Breast epithelium (tissue), 4 donors: Measurements from ENCODE around the gene CT83. TPM values are rescaled to one million over a fixed set of nuclear protein-coding genes. Genes with fewer than 3 reads are reported as not detected.

Experiments used
- DNase-seq, 2 donors: peaks; one replicate each; pipeline ENCODE4 v3.0.0-alpha.2; 2019; ENCODE audit warnings: low spot score in 2 of 2
- H3K27ac ChIP-seq, 2 donors: fragments of 200-600 bp; sonication (generic) in 1 of 2; one replicate each; pipeline ENCODE4 v1.5.1; 2016 to 2019; ENCODE audit warnings: mild to moderate bottlenecking in 1 of 2
- H3K27me3 ChIP-seq, 2 donors: fragments of 200-600 bp; sonication (generic) in 1 of 2; one replicate each; pipeline versions ENCODE4 v1.5.1 to v1.6.0; 2017 to 2019; ENCODE audit warnings: control low read depth in 1 of 2, mild to moderate bottlenecking in 1 of 2
- H3K36me3 ChIP-seq: fragments of 200-600 bp; one replicate; pipeline ENCODE4 v1.5.1; 2019
- H3K4me1 ChIP-seq, 2 donors: fragments of 200-600 bp; sonication (generic); one replicate each; pipeline ENCODE4 v1.5.1; 2016 to 2019; ENCODE audit warnings: control low read depth in 1 of 2
- H3K4me3 ChIP-seq, 3 donors: fragments of 200-600 bp; sonication (generic); 1 replicate in 2 of 3; 2 replicates in 1 of 3; pipeline ENCODE4 v1.5.1; 2016 to 2019; ENCODE audit warnings: mild to moderate bottlenecking in 3 of 3, moderate library complexity in 2 of 3
- H3K9me3 ChIP-seq, 2 donors: fragments of 200-600 bp; sonication (generic) in 1 of 2; one replicate each; pipeline ENCODE4 v1.5.1; 2016 to 2019; ENCODE audit warnings: control low read depth in 1 of 2
- CTCF ChIP-seq, 3 donors: fragments of 450-650 bp; IDR thresholded peaks; one replicate each; pipeline ENCODE4 v1.5.1; 2016 to 2017; ENCODE audit warnings: antibody characterized with exemption in 3 of 3, mild to moderate bottlenecking in 3 of 3, moderate library complexity in 3 of 3
- POLR2A ChIP-seq: fragments of 450-650 bp; IDR thresholded peaks from one replicate; pipeline ENCODE4 v1.6.1; 2016; ENCODE audit warnings: antibody characterized with exemption, mild to moderate bottlenecking, moderate library complexity
- POLR2AphosphoS5 ChIP-seq, 3 donors: sonication (generic); formaldehyde crosslinking; IDR thresholded peaks; one replicate each; pipeline ENCODE4 v1.6.1; 2017; ENCODE audit warnings: antibody characterized with exemption in 3 of 3
- intact Hi-C: fragments of 100-400 bp; cut with DNase I; formaldehyde crosslinking; loops from one replicate; pipeline ENCODE4 v1.15.1; 2023; ENCODE audit warnings: low total_unique reads
- total RNA-seq, 3 donors: library from RNA; depleted of rRNA; stranded (reverse); fragments of >200 nt; gene quantifications; one replicate each; pipeline ENCODE4 v1.1.0, GENCODE V29; 2016

CT83 gene
- total RNA-seq, 3 donors from 2014 or later: not detected

DNA sequence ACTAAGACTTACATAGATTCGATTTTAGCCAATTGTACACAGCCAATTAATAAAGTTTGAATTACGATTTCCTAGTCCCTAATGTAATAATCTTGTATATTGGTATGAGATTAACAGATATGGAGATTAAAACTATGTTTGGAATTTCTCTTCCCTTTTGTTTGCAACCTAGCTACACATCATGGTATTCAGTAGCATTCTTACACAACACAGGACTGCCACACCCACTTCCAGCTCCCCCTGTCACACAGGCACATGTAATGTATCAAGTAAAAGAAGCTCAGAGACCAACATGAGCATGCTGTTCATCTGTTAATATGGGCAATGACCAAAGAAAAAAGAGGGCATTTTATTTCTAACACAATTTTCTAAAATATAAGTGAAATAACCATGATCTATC is 13.6 kb downstream of the CT83 start:
- no peaks in the 10 kb centered on the region for H3K27me3 ChIP-seq
- intact Hi-C loops: no loop called here
- no peak overlapping the region for H3K4me3 ChIP-seq
- H3K27ac ChIP-seq: no peak overlapping the region
- no peak for TF ChIP-seq CTCF (IDR thresholded peaks at IDR 0.05)
- no peak for TF ChIP-seq POLR2A
- TF ChIP-seq POLR2AphosphoS5 (IDR thresholded peaks at IDR 0.05): no peak
- no peak for DNase-seq
- no peaks in the 10 kb centered on the region for H3K36me3 ChIP-seq
- no peaks in the 10 kb centered on the region for H3K9me3 ChIP-seq
- H3K4me1 ChIP-seq: no peaks in the 10 kb centered on the region

GRCh38 chrX:116436358-116436816 is 26.4 kb downstream of the CT83 start, which contains the start of gene SLC6A14:
TSS of gene SLC6A14 (plus strand) at chrX:116436606. CDS start at chrX:116436710, 104 bp downstream.
- no peaks in the 10 kb centered on the region for H3K36me3 ChIP-seq
- no peaks in the 10 kb centered on the region for H3K4me1 ChIP-seq
- peaks cover 0 to 4% of the 10 kb centered on the region in 2 donors for H3K27me3 ChIP-seq
- H3K27ac ChIP-seq: peak within 1 kb of the TSS; percentile 53 to 74
- TF ChIP-seq CTCF (IDR thresholded peaks at IDR 0.05) (no peak), POLR2AphosphoS5 (IDR thresholded peaks at IDR 0.05) (no peak)
- intact Hi-C loops: no loop called here
- no peaks in the 10 kb centered on the region for H3K9me3 ChIP-seq
- peak within 1 kb of the TSS in 2 of 3 donors; percentile 29 to 33 for H3K4me3 ChIP-seq
- DNase-seq: peak in 1 of 2 donors; percentile 29

GRCh38 chrX:116435597-116435996 is 27.2 kb downstream of the CT83 start:
- Histone ChIP-seq H3K27me3 (peaks cover 0 to 4% of the 10 kb centered on the region in 2 donors), H3K4me1 (no peaks in the 10 kb centered on the region), H3K4me3 (no peak overlapping the region), H3K27ac (peak overlapping the region; percentile 53 to 74), H3K36me3 (no peaks in the 10 kb centered on the region), H3K9me3 (no peaks in the 10 kb centered on the region)
- intact Hi-C loops: no loop called here
- DNase-seq: no peak
- TF ChIP-seq POLR2A (no peak), CTCF (IDR thresholded peaks at IDR 0.05) (no peak), POLR2AphosphoS5 (IDR thresholded peaks at IDR 0.05) (no peak)

DNA sequence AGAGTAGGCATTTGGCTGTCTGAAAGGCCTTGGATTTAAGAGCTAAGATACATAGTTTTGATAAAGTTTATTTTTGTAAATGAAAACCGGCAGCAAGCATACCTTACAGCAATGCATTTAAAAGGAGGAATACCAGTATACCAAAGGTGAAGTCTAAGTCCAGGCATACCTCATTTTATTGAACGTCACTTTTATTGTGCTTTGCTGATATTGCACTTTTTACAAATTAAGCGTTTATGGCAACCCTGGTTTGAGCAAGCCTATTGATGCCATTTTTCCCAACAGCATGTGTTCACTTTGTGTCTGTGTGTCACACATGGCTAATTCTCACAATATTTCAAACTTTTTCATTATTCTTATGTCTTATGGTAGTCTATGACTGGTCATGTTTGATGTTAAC is 34.8 kb downstream of the CT83 start:
- Histone ChIP-seq H3K27ac (no peak overlapping the region), H3K27me3 (peaks cover 0 to 13% of the 10 kb centered on the region in 2 donors), H3K9me3 (no peaks in the 10 kb centered on the region), H3K36me3 (no peaks in the 10 kb centered on the region), H3K4me1 (no peaks in the 10 kb centered on the region), H3K4me3 (no peak overlapping the region)
- no peak for DNase-seq
- TF ChIP-seq POLR2AphosphoS5 (IDR thresholded peaks at IDR 0.05) (no peak), POLR2A (no peak), CTCF (IDR thresholded peaks at IDR 0.05) (no peak)
- intact Hi-C loops: no loop called here

GRCh38 chrX:116417968-116418367 is 44.8 kb downstream of the CT83 start:
- TF ChIP-seq POLR2AphosphoS5 (IDR thresholded peaks at IDR 0.05) (no peak), POLR2A (no peak), CTCF (IDR thresholded peaks at IDR 0.05) (no peak)
- intact Hi-C loops: no loop called here

More at GRCh38 chrX:116417968-116418367, 44.8 kb downstream of the CT83 start:
- Histone ChIP-seq H3K9me3 (no peaks in the 10 kb centered on the region), H3K27ac (no peak overlapping the region), H3K27me3 (peaks cover 0 to 9% of the 10 kb centered on the region in 2 donors), H3K4me3 (no peak overlapping the region), H3K36me3 (no peaks in the 10 kb centered on the region), H3K4me1 (no peaks in the 10 kb centered on the region)
- DNase-seq: no peak
